OCI-LY7 (cell line): ENCODE data around the gene CFAP61.

ENCODE experiments used
- CTCF ChIP-seq: fragments of 200-600 bp; sonication (generic); conservative IDR thresholded peaks from 2 replicates; pipeline ENCODE4 v1.5.1; 2014; ENCODE audit warnings: mild to moderate bottlenecking, antibody characterized with exemption, low read length, moderate library complexity, mixed read lengths
- EZH2phosphoT487 ChIP-seq: fragments of 200-600 bp; sonication (generic); IDR thresholded peaks from 2 replicates; pipeline ENCODE4 v1.6.1; 2018; ENCODE audit warnings: low read depth, borderline replicate concordance, mild to moderate bottlenecking, mixed run types, antibody characterized with exemption, low read length, moderate library complexity, mixed read lengths

DNA sequence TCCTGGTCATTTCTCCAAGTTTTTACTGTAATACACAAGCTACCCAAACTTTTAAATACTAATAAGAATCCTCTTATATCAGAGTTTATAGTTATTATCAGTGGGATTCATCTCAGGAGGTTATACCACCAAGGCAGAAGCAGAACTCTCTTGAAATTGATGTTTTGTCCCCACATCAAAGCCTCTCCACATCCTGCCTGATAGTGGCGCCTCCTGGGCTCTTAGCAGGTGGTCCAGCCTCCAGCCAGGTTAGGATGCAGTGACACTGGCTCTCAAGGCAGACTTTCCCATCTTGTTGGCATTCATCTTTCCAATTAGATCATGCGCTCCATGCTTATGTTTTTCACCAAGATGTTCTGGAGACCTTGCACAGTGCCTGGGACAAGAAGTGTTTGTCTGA, 233.7 kb downstream of the CFAP61 start:
- TF ChIP-seq CTCF: no peak
- no peak for TF ChIP-seq EZH2phosphoT487
